ENCODE measurements around the gene JAG1. TPM values are rescaled to one million over a fixed set of nuclear protein-coding genes. Genes with fewer than 3 reads are reported as not detected.

Gene JAG1
- total and polyA plus RNA-seq, 7 experiments from 2014 or later = 0.07 to 7.0 (median 0.62) TPM; not detected in 2

- H3K9me3 ChIP-seq (ENCODE audit: control insufficient read depth in 2 of 3, low read length in 3 of 3) = peaks cover 0 to 3% (median 0%) of the 10 kb centered on the region in 3 experiments
- ATAC-seq = no peak
- CTCF ChIA-PET = no interaction called here
- POLR2A ChIA-PET = no interaction called here
- H3K27me3 ChIP-seq (ENCODE audit: control insufficient read depth in 2 of 2, insufficient read depth in 2 of 2, low read length in 2 of 2) = peaks cover 0 to 2% of the 10 kb centered on the region in 2 donors
- no peak overlapping the region for H3K27ac ChIP-seq (ENCODE audit: low read depth, low read length)
- no peak overlapping the region for H3K4me3 ChIP-seq (ENCODE audit: low read length)
- intact Hi-C loops (cut with micrococcal nuclease) = no loop called here
- H3K36me3 ChIP-seq (ENCODE audit: control insufficient read depth in 2 of 3, insufficient read depth in 3 of 3, low read length in 3 of 3) = no peaks in the 10 kb centered on the region
- no peak overlapping the region for H3K4me3 Mint-ChIP-seq
- no peaks in the 10 kb centered on the region for H3K4me1 ChIP-seq (ENCODE audit: control insufficient read depth in 2 of 2, insufficient read depth in 2 of 2, low read length in 2 of 2)
- H3K9me3 Mint-ChIP-seq = peaks cover 0 to 5% (median 0%) of the 10 kb centered on the region in 11 donors
- H3K27ac Mint-ChIP-seq = no peak overlapping the region
- H3K36me3 Mint-ChIP-seq = no peaks in the 10 kb centered on the region
- no peak for DNase-seq
- peaks cover 0 to under 1% (median 0%) of the 10 kb centered on the region in 7 donors for H3K4me1 Mint-ChIP-seq
- H3K27me3 Mint-ChIP-seq = peaks cover 36 to 67% (median 51%) of the 10 kb centered on the region in 5 donors
These were observed 8.0 kb downstream of the JAG1 start for GRCh38 chr20:10665791-10666190.

GRCh38 chr20:10665027-10665561 is 8.7 kb downstream of the JAG1 start:
- no peak for ATAC-seq
- intact Hi-C loops (cut with micrococcal nuclease) = no loop called here
- no peak for DNase-seq
- H3K36me3 Mint-ChIP-seq = no peaks in the 10 kb centered on the region
- Histone ChIP-seq H3K27ac (ENCODE audit: low read depth, low read length) (no peak overlapping the region), H3K4me1 (ENCODE audit: control insufficient read depth in 2 of 2, insufficient read depth in 2 of 2, low read length in 2 of 2) (no peaks in the 10 kb centered on the region), H3K4me3 (ENCODE audit: low read length) (no peak overlapping the region), H3K36me3 (ENCODE audit: control insufficient read depth in 2 of 3, insufficient read depth in 3 of 3, low read length in 3 of 3) (no peaks in the 10 kb centered on the region), H3K27me3 (ENCODE audit: control insufficient read depth in 2 of 2, insufficient read depth in 2 of 2, low read length in 2 of 2) (no peaks in the 10 kb centered on the region), H3K9me3 (ENCODE audit: control insufficient read depth in 2 of 3, low read length in 3 of 3) (peaks cover 0 to 3% (median 0%) of the 10 kb centered on the region in 3 experiments)
- peaks cover 0 to 5% (median 0%) of the 10 kb centered on the region in 11 donors for H3K9me3 Mint-ChIP-seq
- peaks cover 29 to 60% (median 46%) of the 10 kb centered on the region in 5 donors for H3K27me3 Mint-ChIP-seq
- no peaks in the 10 kb centered on the region for H3K4me1 Mint-ChIP-seq
- no peak overlapping the region for H3K27ac Mint-ChIP-seq
- no peak overlapping the region for H3K4me3 Mint-ChIP-seq
- ChIA-PET CTCF (no interaction called here), POLR2A (no interaction called here)

- Histone ChIP-seq H3K36me3 (ENCODE audit: control insufficient read depth in 2 of 3, insufficient read depth in 3 of 3, low read length in 3 of 3) (no peaks in the 10 kb centered on the region), H3K27ac (ENCODE audit: low read depth, low read length) (no peak overlapping the region), H3K4me3 (ENCODE audit: low read length) (no peak overlapping the region), H3K4me1 (ENCODE audit: control insufficient read depth in 2 of 2, insufficient read depth in 2 of 2, low read length in 2 of 2) (no peaks in the 10 kb centered on the region), H3K9me3 (ENCODE audit: control insufficient read depth in 2 of 3, low read length in 3 of 3) (peaks cover 0 to 3% (median 0%) of the 10 kb centered on the region in 3 experiments), H3K27me3 (ENCODE audit: control insufficient read depth in 2 of 2, insufficient read depth in 2 of 2, low read length in 2 of 2) (no peaks in the 10 kb centered on the region)
- Mint-ChIP-seq H3K27ac (no peak overlapping the region), H3K4me1 (no peaks in the 10 kb centered on the region), H3K4me3 (no peak overlapping the region), H3K36me3 (no peaks in the 10 kb centered on the region), H3K27me3 (peaks cover 21 to 46% (median 36%) of the 10 kb centered on the region in 5 donors), H3K9me3 (peaks cover 0 to 5% (median 0%) of the 10 kb centered on the region in 11 donors)
- DNase-seq = no peak
- intact Hi-C loops (cut with micrococcal nuclease) = no loop called here
- POLR2A ChIA-PET = no interaction called here
- ATAC-seq = no peak
- CTCF ChIA-PET = no interaction called here
These were observed 10.0 kb downstream of the JAG1 start for GRCh38 chr20:10663756-10664155.

GRCh38 chr20:10662661-10663458 is 10.9 kb downstream of the JAG1 start:
- H3K27me3 Mint-ChIP-seq = peaks cover 19 to 48% (median 33%) of the 10 kb centered on the region in 5 donors
- CTCF ChIA-PET = no interaction called here

GRCh38 chr20:10662151-10662550 is 11.6 kb downstream of the JAG1 start:
- ATAC-seq (no peak), DNase-seq (no peak)
- no peak overlapping the region for H3K27ac ChIP-seq (ENCODE audit: low read depth, low read length)
- H3K36me3 ChIP-seq (ENCODE audit: control insufficient read depth in 2 of 3, insufficient read depth in 3 of 3, low read length in 3 of 3) = no peaks in the 10 kb centered on the region
- no peaks in the 10 kb centered on the region for H3K4me1 ChIP-seq (ENCODE audit: control insufficient read depth in 2 of 2, insufficient read depth in 2 of 2, low read length in 2 of 2)
- POLR2A ChIA-PET = no interaction called here
- Mint-ChIP-seq H3K4me3 (no peak overlapping the region), H3K27ac (no peak overlapping the region), H3K4me1 (no peaks in the 10 kb centered on the region), H3K36me3 (no peaks in the 10 kb centered on the region), H3K27me3 (peaks cover 19 to 55% (median 36%) of the 10 kb centered on the region in 5 donors), H3K9me3 (peaks cover 0 to 5% (median 0%) of the 10 kb centered on the region in 11 donors)
- H3K9me3 ChIP-seq (ENCODE audit: control insufficient read depth in 2 of 3, low read length in 3 of 3) = peaks cover 0 to 3% (median 0%) of the 10 kb centered on the region in 3 experiments
- no peaks in the 10 kb centered on the region for H3K27me3 ChIP-seq (ENCODE audit: control insufficient read depth in 2 of 2, insufficient read depth in 2 of 2, low read length in 2 of 2)
- no peak overlapping the region for H3K4me3 ChIP-seq (ENCODE audit: low read length)
- CTCF ChIA-PET = no interaction called here
- intact Hi-C loops (cut with micrococcal nuclease) = no loop called here

More at GRCh38 chr20:10662661-10663458, 10.9 kb downstream of the JAG1 start:
- H3K36me3 Mint-ChIP-seq = no peaks in the 10 kb centered on the region
- DNase-seq (no peak), ATAC-seq (no peak)
- Histone ChIP-seq H3K9me3 (ENCODE audit: control insufficient read depth in 2 of 3, low read length in 3 of 3) (peaks cover 0 to 3% (median 0%) of the 10 kb centered on the region in 3 experiments), H3K36me3 (ENCODE audit: control insufficient read depth in 2 of 3, insufficient read depth in 3 of 3, low read length in 3 of 3) (no peaks in the 10 kb centered on the region), H3K4me1 (ENCODE audit: control insufficient read depth in 2 of 2, insufficient read depth in 2 of 2, low read length in 2 of 2) (no peaks in the 10 kb centered on the region), H3K4me3 (ENCODE audit: low read length) (no peak overlapping the region), H3K27ac (ENCODE audit: low read depth, low read length) (no peak overlapping the region), H3K27me3 (ENCODE audit: control insufficient read depth in 2 of 2, insufficient read depth in 2 of 2, low read length in 2 of 2) (no peaks in the 10 kb centered on the region)
- intact Hi-C loops (cut with micrococcal nuclease) = no loop called here
- H3K9me3 Mint-ChIP-seq = peaks cover 0 to 5% (median 0%) of the 10 kb centered on the region in 11 donors
- H3K27ac Mint-ChIP-seq = no peak overlapping the region
- POLR2A ChIA-PET = no interaction called here
- H3K4me1 Mint-ChIP-seq = no peaks in the 10 kb centered on the region
- H3K4me3 Mint-ChIP-seq = no peak overlapping the region

GRCh38 chr20:10661261-10661660 is 12.5 kb downstream of the JAG1 start:
- Histone ChIP-seq H3K4me1 (ENCODE audit: control insufficient read depth in 2 of 2, insufficient read depth in 2 of 2, low read length in 2 of 2) (no peaks in the 10 kb centered on the region), H3K27me3 (ENCODE audit: control insufficient read depth in 2 of 2, insufficient read depth in 2 of 2, low read length in 2 of 2) (no peaks in the 10 kb centered on the region), H3K36me3 (ENCODE audit: control insufficient read depth in 2 of 3, insufficient read depth in 3 of 3, low read length in 3 of 3) (no peaks in the 10 kb centered on the region), H3K4me3 (ENCODE audit: low read length) (no peak overlapping the region), H3K9me3 (ENCODE audit: control insufficient read depth in 2 of 3, low read length in 3 of 3) (peaks cover 0 to 3% (median 0%) of the 10 kb centered on the region in 3 experiments), H3K27ac (ENCODE audit: low read depth, low read length) (no peak overlapping the region)
- peaks cover 0 to 5% (median 0%) of the 10 kb centered on the region in 11 donors for H3K9me3 Mint-ChIP-seq
- ChIA-PET CTCF (no interaction called here), POLR2A (no interaction called here)
- H3K4me1 Mint-ChIP-seq = no peaks in the 10 kb centered on the region
- H3K27ac Mint-ChIP-seq = no peak overlapping the region
- no peaks in the 10 kb centered on the region for H3K36me3 Mint-ChIP-seq
- intact Hi-C loops (cut with micrococcal nuclease) = no loop called here
- ATAC-seq (no peak), DNase-seq (no peak)
- H3K4me3 Mint-ChIP-seq = no peak overlapping the region
- peaks cover 19 to 55% (median 36%) of the 10 kb centered on the region in 5 donors for H3K27me3 Mint-ChIP-seq

All from naive thymus-derived CD4-positive, alpha-beta T cell (primary cell).